DOHH2 (cell line): Measurements from ENCODE around the gene TFIP11.

Source experiments
- H3F3A ChIP-seq: fragments of 200-600 bp; sonication (generic), shearing (Covaris generic); 2 replicates; pipeline ENCODE4 v1.6.0; 2016; ENCODE audit warnings: antibody characterized with exemption, mild to moderate bottlenecking; ENCODE audit not compliant: control insufficient read depth, insufficient read depth
- H3K27ac ChIP-seq: fragments of 200-600 bp; sonication (generic); 2 replicates; pipeline ENCODE4 v1.5.1; 2014; ENCODE audit warnings: low read depth, mild to moderate bottlenecking, low read length, moderate library complexity
- H3K27me3 ChIP-seq: fragments of 200-600 bp; sonication (generic); 2 replicates; pipeline ENCODE4 v1.6.1; 2014; ENCODE audit warnings: mild to moderate bottlenecking, low read length, mixed read lengths; ENCODE audit not compliant: control insufficient read depth
- H3K36me3 ChIP-seq: fragments of 200-600 bp; sonication (generic); 2 replicates; pipeline ENCODE4 v1.6.1; 2014; ENCODE audit warnings: mild to moderate bottlenecking, low read length, moderate library complexity, mixed read lengths; ENCODE audit not compliant: control insufficient read depth
- H3K4me1 ChIP-seq: fragments of 200-600 bp; sonication (generic); 2 replicates; pipeline ENCODE4 v1.6.1; 2014; ENCODE audit warnings: mild to moderate bottlenecking, low read length, mixed read lengths; ENCODE audit not compliant: control insufficient read depth
- H3K4me2 ChIP-seq: fragments of 200-600 bp; sonication (generic); 2 replicates; pipeline ENCODE4 v1.6.0; 2014; ENCODE audit warnings: mild to moderate bottlenecking, low read length, moderate library complexity
- H3K4me3 ChIP-seq: fragments of 200-600 bp; sonication (generic); 2 replicates; pipeline ENCODE4 v1.5.1; 2014; ENCODE audit warnings: mild to moderate bottlenecking, low read length, mixed read lengths
- H3K79me2 ChIP-seq: fragments of 200-600 bp; sonication (generic); 2 replicates; pipeline ENCODE4 v1.6.1; 2014; ENCODE audit warnings: mild to moderate bottlenecking, low read length, mixed read lengths; ENCODE audit not compliant: control insufficient read depth
- H3K9me2 ChIP-seq: fragments of 200-600 bp; sonication (generic); replicated peaks from 2 replicates; pipeline ENCODE4 v1.6.1; 2014; ENCODE audit warnings: mild to moderate bottlenecking, low read length, mixed read lengths; ENCODE audit not compliant: control insufficient read depth
- H3K9me3 ChIP-seq: fragments of 200-600 bp; sonication (generic); 2 replicates; pipeline ENCODE4 v1.6.1; 2014; ENCODE audit warnings: antibody characterized with exemption, low read length, mixed read lengths; ENCODE audit not compliant: control insufficient read depth, insufficient read depth
- H4K20me1 ChIP-seq: fragments of 200-600 bp; sonication (generic); 2 replicates; pipeline ENCODE4 v1.6.0; 2014; ENCODE audit warnings: low read depth, mild to moderate bottlenecking, antibody characterized with exemption, low read length, moderate library complexity; ENCODE audit not compliant: control insufficient read depth, insufficient read depth
- EZH2phosphoT487 ChIP-seq: fragments of 200-600 bp; sonication (generic); IDR thresholded peaks from 2 replicates; pipeline ENCODE4 v1.6.1; 2017; ENCODE audit warnings: borderline replicate concordance, mild to moderate bottlenecking, antibody characterized with exemption, low read length, moderate library complexity, mixed read lengths
- TF ChIP-seq, protein P1 (sequence below): fragments of 200-600 bp; sonication (generic); IDR thresholded peaks from one replicate; pipeline ENCODE4 v1.5.1; 2014; ENCODE audit warnings: antibody characterized with exemption, mild to moderate bottlenecking, low read depth, low read length; ENCODE audit not compliant: poor library complexity, severe bottlenecking

The TFIP11 gene

DNA sequence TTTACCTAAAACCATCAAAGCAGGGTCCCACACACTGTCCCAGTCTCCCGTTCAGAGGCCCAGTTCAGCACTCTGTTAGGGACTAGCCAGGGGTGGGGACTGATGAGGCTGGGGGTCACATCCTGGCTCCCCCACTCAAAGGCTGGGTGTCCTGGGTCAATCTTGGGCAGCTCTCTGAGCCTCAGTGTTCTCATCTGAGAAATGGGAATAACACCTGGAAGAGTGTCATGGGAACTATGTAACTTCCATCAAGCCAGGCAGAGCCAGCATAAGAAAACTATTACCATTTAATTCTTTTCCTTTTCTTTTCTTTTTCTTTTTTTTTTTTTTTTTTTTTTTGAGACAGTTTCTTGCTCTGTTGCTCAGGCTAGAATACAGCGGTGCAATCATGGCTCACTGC, 39.3 kb upstream of the TFIP11 start:
- peaks cover 90% of the 10 kb centered on the region for H3K79me2 ChIP-seq
- peaks cover 24% of the 10 kb centered on the region for H3K36me3 ChIP-seq
- H3K4me1 ChIP-seq, result peaks cover 87% of the 10 kb centered on the region
- no peaks in the 10 kb centered on the region for H3K9me3 ChIP-seq
- H3K4me3 ChIP-seq, result no peak overlapping the region
- no peak overlapping the region for H3K4me2 ChIP-seq
- no peaks in the 10 kb centered on the region; the same call in 1 of the 2 replicates for H3F3A ChIP-seq
- TF ChIP-seq, protein P1, sequence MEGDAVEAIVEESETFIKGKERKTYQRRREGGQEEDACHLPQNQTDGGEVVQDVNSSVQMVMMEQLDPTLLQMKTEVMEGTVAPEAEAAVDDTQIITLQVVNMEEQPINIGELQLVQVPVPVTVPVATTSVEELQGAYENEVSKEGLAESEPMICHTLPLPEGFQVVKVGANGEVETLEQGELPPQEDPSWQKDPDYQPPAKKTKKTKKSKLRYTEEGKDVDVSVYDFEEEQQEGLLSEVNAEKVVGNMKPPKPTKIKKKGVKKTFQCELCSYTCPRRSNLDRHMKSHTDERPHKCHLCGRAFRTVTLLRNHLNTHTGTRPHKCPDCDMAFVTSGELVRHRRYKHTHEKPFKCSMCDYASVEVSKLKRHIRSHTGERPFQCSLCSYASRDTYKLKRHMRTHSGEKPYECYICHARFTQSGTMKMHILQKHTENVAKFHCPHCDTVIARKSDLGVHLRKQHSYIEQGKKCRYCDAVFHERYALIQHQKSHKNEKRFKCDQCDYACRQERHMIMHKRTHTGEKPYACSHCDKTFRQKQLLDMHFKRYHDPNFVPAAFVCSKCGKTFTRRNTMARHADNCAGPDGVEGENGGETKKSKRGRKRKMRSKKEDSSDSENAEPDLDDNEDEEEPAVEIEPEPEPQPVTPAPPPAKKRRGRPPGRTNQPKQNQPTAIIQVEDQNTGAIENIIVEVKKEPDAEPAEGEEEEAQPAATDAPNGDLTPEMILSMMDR, result no peak
- no peak for TF ChIP-seq EZH2phosphoT487
- H3K27ac ChIP-seq, result no peak overlapping the region
- no peaks in the 10 kb centered on the region for H3K27me3 ChIP-seq
- no peaks in the 10 kb centered on the region for H4K20me1 ChIP-seq
- no peaks in the 10 kb centered on the region for H3K9me2 ChIP-seq

DNA sequence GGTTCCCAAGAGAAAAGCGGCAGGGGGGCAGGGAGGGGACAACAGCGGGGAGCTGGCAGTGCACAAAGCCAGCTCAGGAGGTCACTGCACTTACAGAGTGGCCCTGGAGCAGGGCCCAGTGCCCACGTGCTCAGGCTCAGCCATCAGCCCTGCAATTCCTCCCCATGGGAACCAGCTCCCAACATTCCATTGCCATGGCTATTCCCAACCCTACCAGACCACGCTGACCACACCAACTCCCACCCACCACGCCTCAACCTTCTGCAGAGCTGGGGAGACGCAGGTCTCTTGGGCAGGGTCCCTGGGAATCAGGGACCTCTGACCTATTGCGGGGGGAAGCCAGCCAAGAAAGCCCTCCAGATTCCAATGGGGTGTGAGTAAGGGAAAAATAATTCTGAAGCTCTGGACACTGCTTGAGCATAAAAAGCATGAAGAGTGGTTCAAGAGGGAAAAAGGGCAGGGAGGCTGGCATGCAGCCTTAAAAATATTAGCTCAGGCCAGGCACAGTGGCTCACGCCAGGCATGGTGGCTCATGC, 38.3 kb upstream of the TFIP11 start:
- Histone ChIP-seq H3K79me2 (peaks cover 90% of the 10 kb centered on the region), H3K9me3 (no peaks in the 10 kb centered on the region), H3K27ac (no peak overlapping the region), H3K4me3 (no peak overlapping the region), H3K36me3 (peaks cover 32% of the 10 kb centered on the region), H3K4me2 (no peak overlapping the region), H3K9me2 (no peaks in the 10 kb centered on the region), H3F3A (no peaks in the 10 kb centered on the region; the same call in 1 of the 2 replicates), H3K4me1 (peaks cover 87% of the 10 kb centered on the region), H3K27me3 (no peaks in the 10 kb centered on the region), H4K20me1 (no peaks in the 10 kb centered on the region)
- TF ChIP-seq EZH2phosphoT487, result no peak
- TF ChIP-seq, protein P1, result no peak

DNA sequence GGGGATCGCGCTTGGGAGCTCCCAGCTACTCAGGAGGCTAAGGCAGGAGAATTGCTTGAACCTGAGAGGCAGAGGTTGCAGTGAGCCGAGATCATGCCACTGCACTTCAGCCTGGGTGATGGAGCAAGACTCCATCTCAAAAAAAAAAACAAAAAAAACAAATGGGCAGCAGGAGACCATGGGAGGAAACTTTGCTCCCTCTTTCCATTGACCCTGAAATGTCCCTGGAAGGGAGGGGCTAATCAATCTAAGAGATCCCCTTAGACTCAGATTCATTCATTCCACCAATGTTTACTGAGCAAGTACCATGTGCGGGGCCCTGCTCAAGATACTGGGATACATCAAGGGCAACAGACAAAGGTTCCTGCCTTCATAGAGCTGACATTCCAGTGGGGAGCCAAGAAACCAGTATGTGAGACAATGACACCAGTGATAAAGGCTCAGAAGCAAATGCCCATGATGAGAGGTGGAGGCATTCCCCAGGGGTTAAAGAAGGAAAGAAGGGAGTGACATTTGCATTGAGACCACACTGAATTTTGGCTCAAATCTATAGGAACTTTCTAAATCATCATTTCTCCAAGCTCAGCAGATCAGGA, 37.7 kb upstream of the TFIP11 start:
- H3F3A ChIP-seq, result no peaks in the 10 kb centered on the region; the same call in 1 of the 2 replicates
- no peaks in the 10 kb centered on the region for H3K9me2 ChIP-seq
- H3K4me3 ChIP-seq, result no peak overlapping the region
- H3K36me3 ChIP-seq, result peaks cover 33% of the 10 kb centered on the region
- H3K27me3 ChIP-seq, result no peaks in the 10 kb centered on the region
- no peak for TF ChIP-seq EZH2phosphoT487
- TF ChIP-seq, protein P1, result no peak
- peaks cover 90% of the 10 kb centered on the region for H3K79me2 ChIP-seq
- H3K9me3 ChIP-seq, result no peaks in the 10 kb centered on the region
- H3K4me2 ChIP-seq, result no peak overlapping the region
- H3K27ac ChIP-seq, result no peak overlapping the region
- peaks cover 87% of the 10 kb centered on the region for H3K4me1 ChIP-seq
- no peaks in the 10 kb centered on the region for H4K20me1 ChIP-seq
